NCI-H2081 (cell line): ENCODE results near the gene MISP3.

Source experiments
- DNase-seq, 2 experiments: peaks; one replicate each; lab custom pipeline; 2025; lab: John Stamatoyannopoulos, UW

Gene MISP3

DNA sequence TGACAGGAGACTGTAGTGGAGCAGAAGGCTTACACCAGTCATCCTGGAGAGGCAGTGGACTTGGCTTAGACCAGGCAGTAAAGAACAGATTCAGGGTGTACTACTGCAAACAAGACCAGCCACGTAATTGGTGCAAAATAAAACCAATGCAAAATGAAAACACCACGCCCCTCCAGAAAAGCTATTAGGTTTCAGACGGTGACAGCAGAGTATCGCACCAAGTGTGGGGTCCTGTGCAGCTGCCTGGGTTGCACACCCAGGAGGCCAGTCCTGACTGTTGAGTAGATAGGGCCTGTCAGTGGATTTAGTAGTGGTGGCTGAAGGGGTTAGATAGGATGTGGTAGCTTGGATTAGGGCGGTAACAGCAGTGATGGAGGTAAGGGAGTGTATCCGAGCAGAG is 50.3 kb downstream of the MISP3 start:
- no peak for DNase-seq
